NCI-H1417 treated with DMSO at 0.1 percent for 48 hours (cell line): Measurements from ENCODE around the gene SLC24A4.

ENCODE experiments used
- DNase-seq: peaks from one replicate; lab custom pipeline; 2025; lab: John Stamatoyannopoulos, UW

The SLC24A4 gene

DNA sequence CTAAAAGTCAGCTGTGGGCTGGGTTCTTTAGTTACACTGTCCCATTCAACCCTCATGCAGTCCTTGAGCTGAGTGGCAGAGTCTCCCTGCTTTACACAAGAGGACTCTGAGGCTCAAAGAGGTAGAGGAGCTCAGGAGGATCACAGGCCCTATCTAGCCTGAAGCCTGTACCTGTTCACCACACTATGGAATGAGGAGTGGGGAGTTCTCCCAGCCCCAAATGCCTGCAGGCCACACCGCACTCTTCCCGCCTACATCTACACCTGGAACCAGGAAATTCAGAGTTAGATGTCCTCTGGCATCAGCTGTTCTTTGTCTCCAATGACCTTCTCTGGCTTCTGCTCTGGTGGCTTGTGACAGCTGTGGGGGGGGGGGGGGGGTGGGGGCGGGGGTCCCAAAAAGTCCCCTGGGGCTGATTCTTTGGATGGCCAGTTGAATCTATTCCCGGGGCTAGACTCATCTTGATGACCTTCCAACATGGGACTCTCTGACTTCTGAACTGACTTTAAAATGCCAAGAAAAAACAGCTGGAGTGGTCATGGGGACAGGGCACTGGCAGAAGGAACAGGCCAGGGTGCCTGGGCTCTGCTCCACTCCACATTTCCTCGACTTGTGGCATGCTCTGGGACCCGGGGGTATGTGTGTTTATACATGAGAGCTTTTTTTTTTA is 221.2 kb downstream of the SLC24A4 start:
- DNase-seq, result no peak

DNA sequence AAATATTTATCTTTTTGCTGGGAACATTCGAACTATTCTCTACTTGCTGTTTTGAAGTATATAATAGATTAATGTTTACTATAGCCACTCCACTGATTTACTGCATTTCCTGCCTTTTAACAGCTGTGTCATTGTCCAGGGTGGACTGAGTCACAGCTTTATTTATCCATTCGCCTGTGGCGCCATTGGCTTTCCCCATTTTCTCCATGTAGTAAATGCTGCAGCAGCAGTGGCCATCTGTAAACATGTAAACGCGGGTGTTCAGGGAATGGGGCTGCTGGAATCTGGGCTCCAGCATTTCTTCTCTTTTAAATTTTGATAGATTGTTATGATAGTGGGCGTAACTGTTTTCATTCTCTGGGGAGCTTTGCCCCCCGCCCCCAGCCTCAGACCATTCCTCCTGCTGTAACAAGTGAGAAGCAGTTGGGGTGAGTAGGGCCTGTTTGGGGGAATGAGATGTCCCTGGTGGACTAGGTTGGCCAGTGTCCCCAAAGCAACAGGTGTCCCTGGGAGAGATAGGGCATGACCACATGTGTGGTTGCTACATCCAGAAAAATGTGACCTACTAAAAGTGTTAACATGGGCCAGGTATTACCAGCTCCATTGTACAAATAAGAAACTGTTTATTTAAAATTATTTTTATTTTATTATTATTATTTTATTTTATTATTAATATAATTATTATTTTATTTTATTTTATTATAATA is 223.5 kb downstream of the SLC24A4 start:
- DNase-seq, result no peak

DNA sequence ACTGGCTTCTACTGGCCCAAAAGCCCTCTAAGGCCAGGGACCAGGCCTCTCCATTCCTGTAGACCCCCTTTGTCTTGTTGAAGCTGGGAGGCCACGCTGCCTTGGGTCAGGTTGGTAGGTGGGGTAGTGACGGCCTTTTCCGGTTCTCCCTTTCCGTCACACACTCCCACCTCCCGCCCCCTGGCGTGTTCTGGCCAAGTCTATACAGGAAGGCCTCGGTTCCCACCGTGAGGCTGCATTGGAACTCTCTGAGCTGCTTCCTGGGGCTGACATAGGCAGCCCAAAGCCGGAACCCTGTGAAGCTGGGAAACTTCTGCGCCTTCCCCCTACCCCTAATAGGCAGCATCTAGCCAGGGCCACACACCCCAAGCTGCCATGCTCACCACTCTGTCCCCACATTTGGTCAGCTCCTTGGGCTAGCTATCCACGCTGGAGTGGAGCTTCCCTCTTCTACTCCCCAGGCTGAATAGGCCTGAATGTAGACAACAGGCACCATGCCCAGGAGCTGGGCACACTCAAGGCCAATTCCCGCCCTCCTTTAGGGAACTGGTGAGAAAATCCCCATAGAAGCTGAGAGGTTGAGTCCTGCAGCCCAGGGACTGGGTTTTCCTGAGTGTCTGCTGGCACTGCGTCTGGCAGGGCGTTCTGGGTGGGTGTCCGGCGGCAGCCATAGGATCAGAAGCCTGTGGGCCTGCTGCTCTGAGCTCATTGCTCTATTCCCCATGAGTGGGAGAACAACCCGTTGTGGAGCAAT is 226.3 kb downstream of the SLC24A4 start:
- DNase-seq, result no peak

DNA sequence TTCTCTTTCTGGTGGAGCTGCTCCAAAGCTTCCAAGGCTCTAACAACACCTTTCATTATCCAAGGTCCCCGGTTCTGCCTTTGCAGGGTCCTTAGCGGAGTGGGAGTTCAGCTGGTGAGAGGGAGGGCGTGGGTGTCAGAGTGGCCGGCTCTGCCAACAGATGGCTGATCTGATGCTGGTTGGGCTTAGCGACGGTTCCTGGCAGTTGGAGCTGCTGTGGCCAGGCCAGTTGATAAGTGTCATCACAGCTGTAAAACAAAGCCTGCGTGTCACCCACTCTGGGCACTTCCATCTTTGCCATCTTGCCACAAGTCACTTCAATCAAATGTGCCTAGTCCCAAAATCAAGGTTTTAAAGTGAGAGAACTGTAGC is 226.9 kb downstream of the SLC24A4 start:
- DNase-seq, result no peak
